HCT116 (cell line): ENCODE data around the gene IGLL5. TPM values are rescaled to one million over a fixed set of nuclear protein-coding genes. Genes with fewer than 3 reads are reported as not detected.

Experiments used
- ATAC-seq: fragments of 200-7000 bp; cut with Tn5 transposase; 2 replicates; pipeline ENCODE4 v1.9.1; 2020; ENCODE audit warnings: mild to moderate bottlenecking, moderate library complexity
- BruUV-seq: library from RNA; stranded (reverse); fragments of 400-500 nt; replicated peaks from 2 replicates; lab custom pipeline; 2021; lab: Mats Ljungman, UMichigan
- CTCF ChIA-PET: fragments of 300-600 bp; sonication (Branson Sonifier 250); formaldehyde crosslinking; loops from one replicate; lab custom pipeline; 2021; ENCODE audit warnings: antibody characterized with exemption; lab: Charles Lee
- POLR2A ChIA-PET: fragments of 300-600, 350-600 bp; sonication (Branson Sonifier 250); formaldehyde crosslinking; loops from one replicate; lab custom pipeline; 2021; ENCODE audit warnings: antibody characterized with exemption; lab: Charles Lee
- RAD21 ChIA-PET, 2 experiments: fragments of 300-600 bp; sonication (Branson Sonifier 250); formaldehyde crosslinking; loops; one replicate each; lab custom pipeline; 2023; ENCODE audit warnings: low total read pairs in 2 of 2; ENCODE audit not compliant: uncharacterized antibody in 2 of 2, unreplicated experiment in 2 of 2, low non-redundant PET in 1 of 2; lab: Charles Lee
- DNase-seq: peaks from one replicate; pipeline ENCODE4 v3.0.0-alpha.2; 2010; ENCODE audit warnings: low read depth, low spot score
- H2AFZ ChIP-seq: fragments of 200-600 bp; shearing (Covaris generic), sonication (generic); 2 replicates; pipeline ENCODE4 v1.6.1; 2017; ENCODE audit warnings: low read depth, mixed run types, mixed read lengths, antibody characterized with exemption, low read length; ENCODE audit not compliant: poor library complexity, severe bottlenecking
- H3K27ac ChIP-seq: 2 replicates; pipeline ENCODE4 v1.5.1; 2012; ENCODE audit warnings: low read depth, low read length
- H3K27me3 ChIP-seq: fragments of 200-600 bp; sonication (generic); 2 replicates; pipeline ENCODE4 v1.6.1; 2016; ENCODE audit warnings: mixed run types, low read length, mixed read lengths; ENCODE audit not compliant: insufficient read depth
- H3K36me3 ChIP-seq, 2 experiments: fragments of 200-500 bp in 1 of 2; fragments of 200-600 bp in 1 of 2; sonication (Bioruptor generic) in 1 of 2; sonication (generic) in 1 of 2; 2 replicates each; pipeline versions ENCODE4 v1.5.1 to v1.6.1; 2014 to 2016; ENCODE audit warnings: low read length in 2 of 2, inconsistent platforms in 1 of 2, mixed read lengths in 1 of 2, mixed run types in 1 of 2; ENCODE audit not compliant: insufficient read depth in 2 of 2, control insufficient read depth in 1 of 2
- H3K4me1 ChIP-seq, 2 experiments: fragments of 200-600 bp in 1 of 2; sonication (generic) in 1 of 2; 2 replicates each; pipeline versions ENCODE4 v1.5.1 to v1.6.1; 2012 to 2017; ENCODE audit warnings: low read length in 2 of 2, inconsistent platforms in 1 of 2, mild to moderate bottlenecking in 1 of 2, mixed read lengths in 1 of 2, mixed run types in 1 of 2, moderate library complexity in 1 of 2; ENCODE audit not compliant: insufficient read depth in 2 of 2, control insufficient read depth in 1 of 2
- H3K4me2 ChIP-seq: fragments of 200-600 bp; sonication (generic); 2 replicates; pipeline ENCODE4 v1.6.1; 2017; ENCODE audit warnings: mixed run types, low read length, mixed read lengths
- H3K4me3 ChIP-seq, 2 experiments: fragments of 200-600 bp in 1 of 2; sonication (generic) in 1 of 2; replicated peaks in 1 of 2; 2 replicates each; pipeline ENCODE4 v1.5.1; 2011 to 2016; ENCODE audit warnings: low read length in 2 of 2, control low read depth in 1 of 2, low read depth in 1 of 2, mild to moderate bottlenecking in 1 of 2, mixed read lengths in 1 of 2, mixed run types in 1 of 2
- H3K79me2 ChIP-seq: fragments of 200-600 bp; sonication (generic); 2 replicates; pipeline ENCODE4 v1.6.1; 2017; ENCODE audit warnings: mild to moderate bottlenecking, mixed run types, low read length, moderate library complexity, mixed read lengths; ENCODE audit not compliant: insufficient read depth
- H3K9ac ChIP-seq: fragments of 200-600 bp; sonication (generic); 2 replicates; pipeline ENCODE4 v1.6.1; 2016; ENCODE audit warnings: low read length, mixed read lengths
- H3K9me2 ChIP-seq: fragments of 200-600 bp; sonication (generic), shearing (Covaris generic); 2 replicates; pipeline ENCODE4 v1.6.1; 2017; ENCODE audit warnings: mixed run types, mild to moderate bottlenecking, moderate library complexity; ENCODE audit not compliant: insufficient read depth
- H3K9me3 ChIP-seq, 2 experiments: fragments of 200-500 bp in 1 of 2; fragments of 200-600 bp in 1 of 2; sonication (Bioruptor generic) in 1 of 2; sonication (generic) in 1 of 2; 2 replicates each; pipeline ENCODE4 v1.6.1; 2014 to 2017; ENCODE audit warnings: low read length in 2 of 2, mixed read lengths in 2 of 2, inconsistent platforms in 1 of 2, low read depth in 1 of 2, mild to moderate bottlenecking in 1 of 2, mixed run types in 1 of 2, moderate library complexity in 1 of 2; ENCODE audit not compliant: control insufficient read depth in 1 of 2, insufficient read depth in 1 of 2
- H4K20me1 ChIP-seq: fragments of 200-600 bp; sonication (generic), shearing (Covaris generic); 2 replicates; pipeline ENCODE4 v1.6.1; 2017; ENCODE audit warnings: mixed run types, mild to moderate bottlenecking, moderate library complexity; ENCODE audit not compliant: insufficient read depth
- CEBPB ChIP-seq: IDR thresholded peaks from 2 replicates; pipeline ENCODE4 v1.6.1; 2012; ENCODE audit warnings: low read depth
- EGR1 ChIP-seq: IDR thresholded peaks from 2 replicates; pipeline ENCODE4 v1.6.1; 2012; ENCODE audit warnings: low read depth
- EZH2 ChIP-seq: fragments of 200-600 bp; sonication (generic); IDR thresholded peaks from 2 replicates; pipeline ENCODE4 v1.6.1; 2017; ENCODE audit warnings: antibody characterized with exemption, mixed run types
- EZH2phosphoT487 ChIP-seq: fragments of 200-600 bp; IDR thresholded peaks from 2 replicates; pipeline ENCODE4 v1.6.1; 2018; ENCODE audit warnings: antibody characterized with exemption, borderline replicate concordance
- FOSL1 ChIP-seq: IDR thresholded peaks from 2 replicates; pipeline ENCODE4 v1.6.1; 2012; ENCODE audit warnings: low read depth
- JUND ChIP-seq: IDR thresholded peaks from 2 replicates; pipeline ENCODE4 v1.6.1; 2012
- MAX ChIP-seq: IDR thresholded peaks from 2 replicates; pipeline ENCODE4 v1.6.1; 2012
- POLR2A ChIP-seq: IDR thresholded peaks from 2 replicates; pipeline ENCODE4 v1.7.0; 2011; ENCODE audit warnings: borderline replicate concordance; ENCODE audit not compliant: insufficient read depth, insufficient read length; ENCODE audit errors: extremely low read depth
- RAD21 ChIP-seq: IDR thresholded peaks from 2 replicates; pipeline ENCODE4 v1.6.1; 2012; ENCODE audit warnings: low read depth, mild to moderate bottlenecking
- SIN3A ChIP-seq: IDR thresholded peaks from 2 replicates; pipeline ENCODE4 v1.6.1; 2012; ENCODE audit warnings: low read depth
- SP1 ChIP-seq: IDR thresholded peaks from 2 replicates; pipeline ENCODE4 v1.6.1; 2012; ENCODE audit warnings: low read depth
- SRF ChIP-seq: IDR thresholded peaks from 2 replicates; pipeline ENCODE4 v1.6.1; 2012; ENCODE audit warnings: low read depth
- TCF7L2 ChIP-seq: IDR thresholded peaks from 2 replicates; pipeline ENCODE4 v1.7.0; 2011; ENCODE audit warnings: borderline replicate concordance, inconsistent platforms; ENCODE audit not compliant: insufficient read depth, insufficient read length; ENCODE audit errors: extremely low read depth
- YY1 ChIP-seq: IDR thresholded peaks from 2 replicates; pipeline ENCODE4 v1.6.1; 2011; ENCODE audit warnings: low read length, low read depth, moderate library complexity, mild to moderate bottlenecking; ENCODE audit not compliant: insufficient replicate concordance; ENCODE audit errors: extremely low read depth
- ZFX ChIP-seq: fragments of 450-650 bp; IDR thresholded peaks from 2 replicates; pipeline ENCODE4 v1.6.1; 2017
- ZNF274 ChIP-seq: fragments of 200-500 bp; sonication (Bioruptor generic); IDR thresholded peaks from 2 replicates; pipeline ENCODE4 v1.6.1; 2014; ENCODE audit warnings: mild to moderate bottlenecking, low read depth, low read length, inconsistent platforms
- intact Hi-C: fragments of 100-400 bp; cut with micrococcal nuclease; formaldehyde crosslinking; loops from 2 replicates; pipeline ENCODE4 v1.10.0; 2022
- total RNA-seq: library from RNA; stranded (reverse); gene quantifications from one replicate; pipeline ENCODE4 v1.2.1, GENCODE V29; 2021; ENCODE audit not compliant: unreplicated experiment
- TF ChIP-seq, protein P1 (sequence below), 3 experiments: fragments of 200-600 bp in 1 of 3; sonication (generic) in 1 of 3; IDR thresholded peaks in 2 of 3; conservative IDR thresholded peaks in 1 of 3; 2 replicates each; pipeline ENCODE4 v1.5.1; 2012 to 2017; ENCODE audit warnings: low read depth in 2 of 3, low read length in 2 of 3, antibody characterized with exemption in 1 of 3, borderline replicate concordance in 1 of 3, control low read depth in 1 of 3, mild to moderate bottlenecking in 1 of 3, mixed read lengths in 1 of 3, mixed run types in 1 of 3, moderate library complexity in 1 of 3; ENCODE audit not compliant: insufficient read depth in 1 of 3
- TF ChIP-seq, protein P2 (sequence below): IDR thresholded peaks from 2 replicates; pipeline ENCODE4 v1.6.1; 2012

IGLL5 gene
- total RNA-seq, 1 experiment from 2014 or later = not detected

- POLR2A ChIA-PET = no interaction called here
- DNase-seq = no peak
- Histone ChIP-seq H3K4me1 (no peaks in the 10 kb centered on the region), H3K36me3 (no peaks in the 10 kb centered on the region), H3K4me2 (no peak overlapping the region), H2AFZ (no peak overlapping the region), H3K27ac (no peak overlapping the region), H4K20me1 (no peaks in the 10 kb centered on the region), H3K9me2 (no peaks in the 10 kb centered on the region), H3K4me3 (no peak overlapping the region), H3K9me3 (no peaks in the 10 kb centered on the region), H3K27me3 (peaks cover 56% of the 10 kb centered on the region), H3K79me2 (no peaks in the 10 kb centered on the region), H3K9ac (no peak overlapping the region)
- BruUV-seq = no TSS peak
- TF ChIP-seq ZFX = no peak
- TF ChIP-seq JUND = no peak
- TF ChIP-seq SP1 = no peak
- no peak for TF ChIP-seq TCF7L2
- no peak for TF ChIP-seq ZNF274
- TF ChIP-seq, protein P1, sequence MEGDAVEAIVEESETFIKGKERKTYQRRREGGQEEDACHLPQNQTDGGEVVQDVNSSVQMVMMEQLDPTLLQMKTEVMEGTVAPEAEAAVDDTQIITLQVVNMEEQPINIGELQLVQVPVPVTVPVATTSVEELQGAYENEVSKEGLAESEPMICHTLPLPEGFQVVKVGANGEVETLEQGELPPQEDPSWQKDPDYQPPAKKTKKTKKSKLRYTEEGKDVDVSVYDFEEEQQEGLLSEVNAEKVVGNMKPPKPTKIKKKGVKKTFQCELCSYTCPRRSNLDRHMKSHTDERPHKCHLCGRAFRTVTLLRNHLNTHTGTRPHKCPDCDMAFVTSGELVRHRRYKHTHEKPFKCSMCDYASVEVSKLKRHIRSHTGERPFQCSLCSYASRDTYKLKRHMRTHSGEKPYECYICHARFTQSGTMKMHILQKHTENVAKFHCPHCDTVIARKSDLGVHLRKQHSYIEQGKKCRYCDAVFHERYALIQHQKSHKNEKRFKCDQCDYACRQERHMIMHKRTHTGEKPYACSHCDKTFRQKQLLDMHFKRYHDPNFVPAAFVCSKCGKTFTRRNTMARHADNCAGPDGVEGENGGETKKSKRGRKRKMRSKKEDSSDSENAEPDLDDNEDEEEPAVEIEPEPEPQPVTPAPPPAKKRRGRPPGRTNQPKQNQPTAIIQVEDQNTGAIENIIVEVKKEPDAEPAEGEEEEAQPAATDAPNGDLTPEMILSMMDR (IDR thresholded peaks at IDR 0.05 in 2 of 3, conservative IDR thresholded peaks at IDR 0.05 in 1 of 3; ENCODE audit: borderline replicate concordance in 1 of 3, insufficient read depth in 1 of 3, low read depth in 2 of 3, low read length in 2 of 3) = no peak
- no peak for TF ChIP-seq SIN3A
- TF ChIP-seq MAX = no peak
- TF ChIP-seq CEBPB = no peak
- no peak for TF ChIP-seq RAD21
- no peak for TF ChIP-seq EZH2
- TF ChIP-seq SRF = no peak
- no peak for TF ChIP-seq POLR2A
- TF ChIP-seq, protein P2, sequence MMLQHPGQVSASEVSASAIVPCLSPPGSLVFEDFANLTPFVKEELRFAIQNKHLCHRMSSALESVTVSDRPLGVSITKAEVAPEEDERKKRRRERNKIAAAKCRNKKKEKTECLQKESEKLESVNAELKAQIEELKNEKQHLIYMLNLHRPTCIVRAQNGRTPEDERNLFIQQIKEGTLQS = no peak
- no peak for TF ChIP-seq EZH2phosphoT487
- TF ChIP-seq FOSL1 = no peak
- TF ChIP-seq YY1 = no peak
- TF ChIP-seq EGR1 = no peak
- RAD21 ChIA-PET = no interaction called here
- intact Hi-C loops = no loop called here
- CTCF ChIA-PET = interaction anchor here (1.6 kb wide), 1 partner anchor 11 kb away, joined by 7 read pairs; no protein-coding TSS in a partner anchor
- no peak for ATAC-seq
Observed at GRCh38 chr22:22894740-22895731, 7.4 kb downstream of the IGLL5 start.
